Activated CD8-positive, alpha-beta memory T cell treated with anti-CD3 and anti-CD28 coated beads for 1 hour (primary cell): ENCODE results near the gene IQCC.

ENCODE experiments used
- DNase-seq, 2 donors: peaks; one replicate each; pipeline ENCODE4 v3.0.0-alpha.2; 2020; ENCODE audit warnings: low read depth in 1 of 2; ENCODE audit errors: extremely low read depth in 1 of 2

IQCC gene

GRCh38 chr1:32221980-32222755, 16.7 kb downstream of the IQCC start, which contains the start of the genes EIF3I and TMEM234:
Gene EIF3I, plus strand, starts transcription at chr1:32222407. Its CDS starts 35 bp downstream, at chr1:32222442.
Gene TMEM234, minus strand, starts transcription at chr1:32222353. Its CDS starts 31 bp downstream, at chr1:32222322.
- DNase-seq, result peak; percentile 82 to 83

- DNase-seq, result no peak
Observed at GRCh38 chr1:32223683-32224082, 18.2 kb downstream of the IQCC start.

- no peak for DNase-seq
Observed at GRCh38 chr1:32224285-32224684, 18.8 kb downstream of the IQCC start.

GRCh38 chr1:32228771-32229170, 23.3 kb downstream of the IQCC start:
- no peak for DNase-seq

- no peak for DNase-seq
Observed at GRCh38 chr1:32231843-32232432, 26.5 kb downstream of the IQCC start.

- DNase-seq, result no peak
Observed at GRCh38 chr1:32232558-32233304, 27.3 kb downstream of the IQCC start.

GRCh38 chr1:32234792-32235191, 29.3 kb downstream of the IQCC start:
- DNase-seq, result no peak

GRCh38 chr1:32239337-32239736, 33.9 kb downstream of the IQCC start:
- DNase-seq, result no peak

- no peak for DNase-seq
Observed at GRCh38 chr1:32239790-32240139, 34.3 kb downstream of the IQCC start.

- peak in 1 of 2 donors; percentile 48 for DNase-seq
Observed at GRCh38 chr1:32240140-32240951, 34.9 kb downstream of the IQCC start.

GRCh38 chr1:32241001-32241763, 35.7 kb downstream of the IQCC start:
- DNase-seq, result no peak

- DNase-seq, result no peak
Observed at GRCh38 chr1:32242341-32242851, 36.9 kb downstream of the IQCC start.

GRCh38 chr1:32246888-32247273, 41.4 kb downstream of the IQCC start, which contains the start of gene FAM167B:
Gene FAM167B, plus strand, starts transcription at chr1:32247222. Its CDS starts 200 bp downstream, at chr1:32247422.
- DNase-seq, result no peak

- no peak for DNase-seq
Observed at GRCh38 chr1:32247452-32247851, 42.0 kb downstream of the IQCC start.

- DNase-seq, result peak in 1 of 2 donors; percentile 61
Observed at GRCh38 chr1:32247983-32248889, 42.8 kb downstream of the IQCC start.

GRCh38 chr1:32249831-32250525, 44.5 kb downstream of the IQCC start:
- peak; percentile 57 to 68 for DNase-seq

- peak in 1 of 2 donors; percentile 42 for DNase-seq
Observed at GRCh38 chr1:32250893-32251716, 45.6 kb downstream of the IQCC start, which contains the start of gene LCK. Gene LCK, plus strand, starts transcription at chr1:32251265. Its CDS starts 23,065 bp downstream, at chr1:32274330.
